SK-N-SH (cell line): ENCODE data around the gene RRP8. TPM values are rescaled to one million over a fixed set of nuclear protein-coding genes. Genes with fewer than 3 reads are reported as not detected.

Experiments used
- CTCF ChIA-PET: fragments of 300-600, 350-600 bp; formaldehyde crosslinking; extraction: SDS; loops from one replicate; lab custom pipeline; 2021; lab: Yijun Ruan, JAX
- POLR2A ChIA-PET: fragments of 350-600 bp; sonication (Branson Sonifier 250); formaldehyde crosslinking; extraction: SDS; loops from one replicate; lab custom pipeline; 2020; ENCODE audit warnings: antibody characterized with exemption, inconsistent platforms; lab: Yijun Ruan, JAX
- DNase-seq: peaks from one replicate; pipeline ENCODE4 v3.0.0; 2012
- H2AFZ ChIP-seq: fragments of 200-600 bp; sonication (generic); 2 replicates; pipeline ENCODE4 v1.8.1; 2016; ENCODE audit warnings: antibody characterized with exemption, mild to moderate bottlenecking, low read depth
- H3F3A ChIP-seq: fragments of 200-600 bp; sonication (generic); replicated peaks from 2 replicates; pipeline ENCODE3; 2016; ENCODE audit warnings: antibody characterized with exemption, mild to moderate bottlenecking; ENCODE audit not compliant: insufficient read depth
- H3K27ac ChIP-seq, 2 experiments: fragments of 200-500 bp in 1 of 2; fragments of 200-600 bp in 1 of 2; sonication (Bioruptor generic) in 1 of 2; sonication (generic), shearing (Covaris generic) in 1 of 2; 2 replicates each; pipeline versions ENCODE4 v1.5.1 to v1.6.1; 2014 to 2016; ENCODE audit warnings: low read depth in 2 of 2, inconsistent platforms in 1 of 2, low read length in 1 of 2, mild to moderate bottlenecking in 1 of 2, mixed read lengths in 1 of 2
- H3K27me3 ChIP-seq: fragments of 200-600 bp; sonication (generic), shearing (Covaris generic); 2 replicates; pipeline ENCODE4 v1.6.1; 2016; ENCODE audit warnings: mixed run types; ENCODE audit not compliant: insufficient read depth
- H3K36me3 ChIP-seq, 2 experiments: fragments of 200-500 bp in 1 of 2; fragments of 200-600 bp in 1 of 2; sonication (Bioruptor generic) in 1 of 2; sonication (generic) in 1 of 2; replicated peaks in 1 of 2; 2 replicates each; pipeline versions ENCODE3 to v1.5.1; 2014 to 2016; ENCODE audit warnings: low read length in 1 of 2, mild to moderate bottlenecking in 1 of 2; ENCODE audit not compliant: insufficient read depth in 2 of 2, control insufficient read depth in 1 of 2
- H3K4me1 ChIP-seq, 2 experiments: fragments of 200-500 bp in 1 of 2; fragments of 200-600 bp in 1 of 2; sonication (Bioruptor generic) in 1 of 2; sonication (generic), shearing (Covaris generic) in 1 of 2; 2 replicates each; pipeline versions ENCODE4 v1.5.1 to v1.6.1; 2014 to 2016; ENCODE audit warnings: low read depth in 1 of 2, low read length in 1 of 2, mixed run types in 1 of 2; ENCODE audit not compliant: insufficient read depth in 2 of 2, control insufficient read depth in 1 of 2
- H3K4me2 ChIP-seq: fragments of 200-600 bp; sonication (generic), shearing (Covaris generic); 2 replicates; pipeline ENCODE4 v1.6.1; 2017; ENCODE audit warnings: mixed run types
- H3K4me3 ChIP-seq, 2 experiments: fragments of 200-500 bp in 1 of 2; fragments of 200-600 bp in 1 of 2; sonication (Bioruptor generic) in 1 of 2; sonication (generic), shearing (Covaris generic) in 1 of 2; 2 replicates each; pipeline versions ENCODE4 v1.5.1 to v1.8.1; 2014 to 2016; ENCODE audit warnings: low read depth in 2 of 2, inconsistent platforms in 1 of 2, low read length in 1 of 2, mild to moderate bottlenecking in 1 of 2, mixed read lengths in 1 of 2, moderate library complexity in 1 of 2
- H3K79me2 ChIP-seq: fragments of 200-600 bp; sonication (generic); 2 replicates; pipeline ENCODE4 v1.8.1; 2017; ENCODE audit warnings: mild to moderate bottlenecking; ENCODE audit not compliant: insufficient read depth
- H3K9ac ChIP-seq: fragments of 200-600 bp; sonication (generic); 2 replicates; pipeline ENCODE4 v1.6.1; 2017; ENCODE audit warnings: mixed run types
- H3K9me2 ChIP-seq: fragments of 200-600 bp; sonication (generic); 2 replicates; pipeline ENCODE4 v1.6.1; 2017; ENCODE audit warnings: mixed run types
- H3K9me3 ChIP-seq: fragments of 200-600 bp; sonication (generic); 2 replicates; pipeline ENCODE4 v1.6.1; 2017; ENCODE audit warnings: mixed run types, mild to moderate bottlenecking, moderate library complexity
- H4K20me1 ChIP-seq: fragments of 200-600 bp; sonication (generic); 2 replicates; pipeline ENCODE4 v1.6.1; 2017; ENCODE audit warnings: mild to moderate bottlenecking, mixed run types; ENCODE audit not compliant: insufficient read depth
- CHD2 ChIP-seq: fragments of 150-350 bp; IDR thresholded peaks from 2 replicates; pipeline ENCODE4 v1.6.1; 2018; ENCODE audit warnings: low read length; ENCODE audit not compliant: partially characterized antibody
- ELF1 ChIP-seq: IDR thresholded peaks from 2 replicates; pipeline ENCODE4 v1.4.0; 2012
- EP300 ChIP-seq, 2 experiments: IDR thresholded peaks; 2 replicates each; pipeline versions ENCODE4 v1.4.0 to v1.6.1; 2012; ENCODE audit warnings: borderline replicate concordance in 1 of 2, low read depth in 1 of 2, low read length in 1 of 2
- EZH2phosphoT487 ChIP-seq: fragments of 200-600 bp; sonication (generic); IDR thresholded peaks from 2 replicates; pipeline ENCODE4 v1.6.1; 2017; ENCODE audit warnings: low read depth, mixed run types, mild to moderate bottlenecking, antibody characterized with exemption, moderate library complexity, borderline replicate concordance
- FOSL2 ChIP-seq: IDR thresholded peaks from 2 replicates; pipeline ENCODE4 v1.4.0; 2012; ENCODE audit warnings: low read depth, mild to moderate bottlenecking, moderate library complexity, borderline replicate concordance
- FOXJ3 ChIP-seq: sonication (generic); formaldehyde crosslinking; IDR thresholded peaks from 2 replicates; pipeline ENCODE4 v1.5.1; 2020; ENCODE audit warnings: mild to moderate bottlenecking, missing genetic modification reagents
- FOXM1 ChIP-seq: IDR thresholded peaks from 2 replicates; pipeline ENCODE4 v1.4.0; 2012; ENCODE audit warnings: low read depth, mild to moderate bottlenecking
- GABPA ChIP-seq: IDR thresholded peaks from 2 replicates; pipeline ENCODE4 v1.4.0; 2012; ENCODE audit warnings: low read depth, mild to moderate bottlenecking
- JUND ChIP-seq: IDR thresholded peaks from 2 replicates; pipeline ENCODE4 v1.4.0; 2012
- MAX ChIP-seq: IDR thresholded peaks from 2 replicates; pipeline ENCODE4 v1.4.0; 2012; ENCODE audit warnings: low read depth
- MEF2A ChIP-seq: IDR thresholded peaks from 2 replicates; pipeline ENCODE4 v1.4.0; 2012; ENCODE audit warnings: low read depth, borderline replicate concordance
- MXI1 ChIP-seq: IDR thresholded peaks from 2 replicates; pipeline ENCODE4 v1.6.1; 2012; ENCODE audit warnings: mild to moderate bottlenecking, low read depth, low read length, improper control_type of control experiment
- NFIC ChIP-seq: IDR thresholded peaks from 2 replicates; pipeline ENCODE4 v1.4.0; 2012; ENCODE audit warnings: borderline replicate concordance
- PBX3 ChIP-seq: IDR thresholded peaks from 2 replicates; pipeline ENCODE4; 2012
- POLR2AphosphoS5 ChIP-seq: IDR thresholded peaks from 2 replicates; pipeline ENCODE4 v1.6.1; 2012; ENCODE audit warnings: low read depth, low read length
- RFX5 ChIP-seq: IDR thresholded peaks from 2 replicates; pipeline ENCODE4 v1.6.1; 2012; ENCODE audit warnings: mild to moderate bottlenecking, improper control_type of control experiment, low read length
- RXRA ChIP-seq: IDR thresholded peaks from 2 replicates; pipeline ENCODE4 v1.4.0; 2012; ENCODE audit warnings: low read depth, mild to moderate bottlenecking, borderline replicate concordance
- SIN3A ChIP-seq: IDR thresholded peaks from 2 replicates; pipeline ENCODE4 v1.6.1; 2012; ENCODE audit warnings: low read depth, mild to moderate bottlenecking, low read length, moderate library complexity, borderline replicate concordance
- TAF1 ChIP-seq: IDR thresholded peaks from 2 replicates; pipeline ENCODE4 v1.6.1; 2012; ENCODE audit warnings: low read depth, mild to moderate bottlenecking, low read length, moderate library complexity, borderline replicate concordance
- USF1 ChIP-seq: IDR thresholded peaks from 2 replicates; pipeline ENCODE4 v1.4.0; 2012; ENCODE audit warnings: low read depth, borderline replicate concordance
- USF2 ChIP-seq: fragments of 150-350 bp; IDR thresholded peaks from 2 replicates; pipeline ENCODE4 v1.6.1; 2017; ENCODE audit warnings: antibody characterized with exemption, low read length, low read depth, borderline replicate concordance
- YY1 ChIP-seq: IDR thresholded peaks from 2 replicates; pipeline ENCODE4 v1.4.0; 2012; ENCODE audit warnings: low read depth, mild to moderate bottlenecking
- ZBTB33 ChIP-seq: IDR thresholded peaks from 2 replicates; pipeline ENCODE4 v1.4.0; 2012; ENCODE audit warnings: low read depth, borderline replicate concordance
- whole genome bisulfite sequencing: methylation state at CpG from one replicate; pipeline ENCODE4 v1.1.6; 2017; ENCODE audit warnings: low lambda C conversion rate; 5-methylcytosine and 5-hydroxymethylcytosine counted together
- polyA plus RNA-seq, 3 experiments: library from polyadenylated mRNA; depleted of rRNA; stranded (reverse); fragments of >200 nt; gene quantifications; 2 replicates each; pipeline ENCODE4 v1.2.3, GENCODE V29; 2012

The RRP8 gene
- polyA plus RNA-seq, 1 of the 3 experiments (the other 2 are of a cell fraction): 7.8 TPM

- no peak for DNase-seq
- H3K79me2 ChIP-seq: peaks cover 60% of the 10 kb centered on the region
- H3K4me2 ChIP-seq: peak overlapping the region; percentile 83
- POLR2A ChIA-PET: no interaction called here
- H3K4me3 ChIP-seq: peak overlapping the region; percentile 65 to 93; a peak in 3 of 4 replicates
- WGBS: 93% methylated on average over 5 of the region's 6 CpGs
- H4K20me1 ChIP-seq: no peaks in the 10 kb centered on the region; the same call in 1 of the 2 replicates
- no peak overlapping the region for H2AFZ ChIP-seq
- H3F3A ChIP-seq: peaks cover 57% of the 10 kb centered on the region
- H3K27ac ChIP-seq: peak overlapping the region in 1 of 2 experiments; percentile 94; a peak in 2 of 4 replicates
- no peaks in the 10 kb centered on the region for H3K9me3 ChIP-seq
- H3K9me2 ChIP-seq: no peaks in the 10 kb centered on the region
- TF ChIP-seq MAX (no peak), ELF1 (no peak), FOSL2 (no peak), MXI1 (no peak), RXRA (no peak), RFX5 (no peak), EZH2phosphoT487 (no peak), YY1 (no peak), POLR2AphosphoS5 (no peak), PBX3 (no peak), NFIC (no peak), FOXM1 (no peak), SIN3A (no peak), USF1 (no peak), TAF1 (no peak), GABPA (no peak)
- peaks cover 30 to 54% of the 10 kb centered on the region in 2 experiments for H3K36me3 ChIP-seq
- no peak overlapping the region; the same call in 1 of the 2 replicates for H3K9ac ChIP-seq
- CTCF ChIA-PET: interaction anchor here (2.0 to 2.5 kb wide), 2 partner anchors 73 to 78 kb away, joined by 4 to 18 read pairs; partner anchors contain the start of gene MRPL17
- peaks cover 25 to 44% of the 10 kb centered on the region in 2 experiments for H3K4me1 ChIP-seq
- H3K27me3 ChIP-seq: no peaks in the 10 kb centered on the region
Measured at GRCh38 chr11:6610591-6610990, 7.2 kb upstream of the RRP8 start.

GRCh38 chr11:6609502-6610015 is 6.1 kb upstream of the RRP8 start:
- H3K4me2 ChIP-seq: no peak overlapping the region
- no peaks in the 10 kb centered on the region for H3K9me3 ChIP-seq
- H3K79me2 ChIP-seq: peaks cover 70% of the 10 kb centered on the region
- WGBS: 97% methylated on average over 8 of the region's 8 CpGs
- H3K27ac ChIP-seq: peak overlapping the region in 1 of 2 experiments; percentile 91; a peak in 1 of 4 replicates
- no peak for DNase-seq
- H3K4me1 ChIP-seq: peaks cover 26 to 52% of the 10 kb centered on the region in 2 experiments
- POLR2A ChIA-PET: interaction anchor here (0.8 kb wide), 1 partner anchor 37 kb away, joined by 3 read pairs; no protein-coding TSS in a partner anchor
- H3K36me3 ChIP-seq: peaks cover 34 to 44% of the 10 kb centered on the region in 2 experiments
- H3F3A ChIP-seq: peaks cover 60% of the 10 kb centered on the region
- no peak overlapping the region for H3K9ac ChIP-seq
- no peaks in the 10 kb centered on the region; the same call in 1 of the 2 replicates for H4K20me1 ChIP-seq
- H3K27me3 ChIP-seq: no peaks in the 10 kb centered on the region
- H3K4me3 ChIP-seq: no peak overlapping the region
- no peak overlapping the region for H2AFZ ChIP-seq
- CTCF ChIA-PET: interaction anchor here (1.0 to 1.2 kb wide), 3 partner anchors 13 to 231 kb away, joined by 3 read pairs; no protein-coding TSS in a partner anchor
- H3K9me2 ChIP-seq: no peaks in the 10 kb centered on the region
- no peak for TF ChIP-seq JUND
- TF ChIP-seq USF2: no peak
- TF ChIP-seq FOXM1: no peak
- TF ChIP-seq CHD2: no peak
- no peak for TF ChIP-seq MXI1
- no peak for TF ChIP-seq EP300 (IDR thresholded peaks at IDR 0.05; ENCODE audit: borderline replicate concordance in 1 of 2, low read depth in 1 of 2, low read length in 1 of 2)
- no peak for TF ChIP-seq ZBTB33
- no peak for TF ChIP-seq FOXJ3
- no peak for TF ChIP-seq MEF2A
- no peak for TF ChIP-seq TAF1
- TF ChIP-seq USF1: no peak
